GM19463 (cell line): ENCODE data around the gene INTS4.
"Not testable (repeated sequence)": the region's sequence is repeated elsewhere in the genome, so short reads cannot be mapped to it uniquely, and the experiment has no call there.

Experiments
- ATAC-seq: cut with Tn5 transposase; IDR thresholded peaks from one replicate; pipeline ENCODE4 v1.9.1; 2021; ENCODE audit warnings: mild to moderate bottlenecking, moderate library complexity; ENCODE audit not compliant: unreplicated experiment

INTS4 gene

GRCh38 chr11:77966338-77966737 lies 28.1 kb downstream of the INTS4 start:
- no peak for ATAC-seq

GRCh38 chr11:77959434-77959833 lies 35.0 kb downstream of the INTS4 start:
- ATAC-seq = no peak

- not testable (repeated sequence) for ATAC-seq
Observed at GRCh38 chr11:77958583-77959177, 35.8 kb downstream of the INTS4 start.

- ATAC-seq = not testable (repeated sequence)
Observed at GRCh38 chr11:77943296-77943695, 51.2 kb downstream of the INTS4 start.

- ATAC-seq = not testable (repeated sequence)
Observed at GRCh38 chr11:77942465-77942864, 52.0 kb downstream of the INTS4 start.

GRCh38 chr11:77933596-77933995 lies 60.9 kb downstream of the INTS4 start:
- ATAC-seq = not testable (repeated sequence)

GRCh38 chr11:77930334-77931208 lies 63.9 kb downstream of the INTS4 start:
- not testable (repeated sequence) for ATAC-seq

GRCh38 chr11:77917713-77918112 lies 76.8 kb downstream of the INTS4 start:
- not testable (repeated sequence) for ATAC-seq

GRCh38 chr11:77914307-77914791 lies 80.1 kb downstream of the INTS4 start:
- ATAC-seq = not testable (repeated sequence)

GRCh38 chr11:77913608-77914306 lies 80.7 kb downstream of the INTS4 start:
- not testable (repeated sequence) for ATAC-seq

GRCh38 chr11:77910828-77911227 lies 83.6 kb downstream of the INTS4 start:
- ATAC-seq = not testable (repeated sequence)

GRCh38 chr11:77909277-77909676 lies 85.2 kb downstream of the INTS4 start:
- no peak for ATAC-seq

- no peak for ATAC-seq
Observed at GRCh38 chr11:77908835-77909234, 85.6 kb downstream of the INTS4 start.

- ATAC-seq = not testable (repeated sequence)
Observed at GRCh38 chr11:77894949-77895348, 99.5 kb downstream of the INTS4 start.

- not testable (repeated sequence) for ATAC-seq
Observed at GRCh38 chr11:77891703-77892102, 102.8 kb downstream of the INTS4 start.

- not testable (repeated sequence) for ATAC-seq
Observed at GRCh38 chr11:77891256-77891655, 103.2 kb downstream of the INTS4 start.

GRCh38 chr11:77890619-77891056 lies 103.8 kb downstream of the INTS4 start:
- not testable (repeated sequence) for ATAC-seq

GRCh38 chr11:77890100-77890614 lies 104.3 kb downstream of the INTS4 start:
- ATAC-seq = not testable (repeated sequence)

GRCh38 chr11:77889045-77889444 lies 105.4 kb downstream of the INTS4 start:
- ATAC-seq = not testable (repeated sequence)

- ATAC-seq = no peak
Observed at GRCh38 chr11:77886401-77886800, 108.1 kb downstream of the INTS4 start.

GRCh38 chr11:77884829-77885190 lies 109.7 kb downstream of the INTS4 start:
- no peak for ATAC-seq
